Measurements from ENCODE around the gene P2RX5. TPM values are rescaled to one million over a fixed set of nuclear protein-coding genes. Genes with fewer than 3 reads are reported as not detected.

P2RX5 gene
- total RNA-seq, 1 donor from 2014 or later, result 349 TPM

DNA sequence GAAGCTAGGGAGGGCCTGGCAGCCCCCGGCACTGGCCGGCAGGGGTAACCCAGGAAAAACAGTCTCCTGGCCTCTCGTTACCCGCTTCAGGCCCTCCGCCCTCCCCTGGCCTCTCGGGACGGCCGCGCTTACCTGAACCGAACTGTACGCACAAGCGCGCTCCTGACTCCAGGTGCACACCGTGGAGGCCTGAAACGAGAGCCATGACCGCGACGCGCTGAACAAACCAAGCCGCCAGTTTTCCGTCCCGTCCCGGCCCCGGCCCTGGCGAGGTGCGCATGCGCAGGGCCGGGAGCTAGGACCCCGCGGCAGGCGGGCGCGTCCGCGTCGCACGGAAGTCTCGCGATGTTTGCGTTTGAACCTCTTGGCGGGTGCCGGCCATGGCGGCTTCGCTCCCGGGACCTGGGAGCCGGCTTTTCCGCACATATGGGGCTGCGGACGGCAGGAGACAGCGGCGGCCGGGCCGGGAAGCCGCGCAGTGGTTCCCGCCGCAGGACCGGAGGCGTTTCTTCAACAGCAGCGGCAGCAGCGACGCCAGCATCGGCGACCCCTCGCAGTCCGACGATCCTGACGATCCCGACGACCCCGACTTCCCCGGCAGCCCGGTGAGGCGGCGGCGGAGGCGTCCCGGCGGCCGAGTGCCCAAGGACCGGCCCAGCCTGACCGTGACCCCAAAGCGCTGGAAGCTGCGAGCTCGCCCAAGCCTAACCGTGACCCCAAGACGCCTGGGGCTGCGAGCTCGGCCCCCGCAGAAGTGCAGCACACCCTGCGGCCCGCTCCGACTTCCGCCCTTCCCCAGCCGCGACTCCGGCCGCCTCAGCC, 27.8 kb upstream of the P2RX5 start, which contains the start of gene HASPIN:
HASPIN (plus strand) TSS at position 348 of the 822 bp plus-strand sequence; CDS start at position 381, 33 bp downstream.
- Mint-ChIP-seq H3K27ac (peak within 1 kb of the TSS; percentile 85), H3K36me3 (ENCODE audit: low read depth) (peaks cover 35% of the 10 kb centered on the region), H3K4me1 (peaks cover 72% of the 10 kb centered on the region), H3K27me3 (no peaks in the 10 kb centered on the region), H3K4me3 (peak within 1 kb of the TSS; percentile 92), H3K9me3 (no peaks in the 10 kb centered on the region)
- ChIA-PET POLR2A (interaction anchor here (0.8 to 5.7 kb wide), 13 partner anchors 9 to 122 kb away, joined by 3 to 112 read pairs (median 5); partner anchors contain the start of genes EMC6, NCBP3, P2RX5 and TAX1BP3), CTCF (interaction anchor here (0.6 to 2.4 kb wide), 7 partner anchors 8 to 41 kb away, joined by 3 to 10 read pairs (median 4); no protein-coding TSS in a partner anchor)
- TF ChIP-seq, protein P1, sequence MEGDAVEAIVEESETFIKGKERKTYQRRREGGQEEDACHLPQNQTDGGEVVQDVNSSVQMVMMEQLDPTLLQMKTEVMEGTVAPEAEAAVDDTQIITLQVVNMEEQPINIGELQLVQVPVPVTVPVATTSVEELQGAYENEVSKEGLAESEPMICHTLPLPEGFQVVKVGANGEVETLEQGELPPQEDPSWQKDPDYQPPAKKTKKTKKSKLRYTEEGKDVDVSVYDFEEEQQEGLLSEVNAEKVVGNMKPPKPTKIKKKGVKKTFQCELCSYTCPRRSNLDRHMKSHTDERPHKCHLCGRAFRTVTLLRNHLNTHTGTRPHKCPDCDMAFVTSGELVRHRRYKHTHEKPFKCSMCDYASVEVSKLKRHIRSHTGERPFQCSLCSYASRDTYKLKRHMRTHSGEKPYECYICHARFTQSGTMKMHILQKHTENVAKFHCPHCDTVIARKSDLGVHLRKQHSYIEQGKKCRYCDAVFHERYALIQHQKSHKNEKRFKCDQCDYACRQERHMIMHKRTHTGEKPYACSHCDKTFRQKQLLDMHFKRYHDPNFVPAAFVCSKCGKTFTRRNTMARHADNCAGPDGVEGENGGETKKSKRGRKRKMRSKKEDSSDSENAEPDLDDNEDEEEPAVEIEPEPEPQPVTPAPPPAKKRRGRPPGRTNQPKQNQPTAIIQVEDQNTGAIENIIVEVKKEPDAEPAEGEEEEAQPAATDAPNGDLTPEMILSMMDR (IDR thresholded peaks at IDR 0.05), result no peak
- DNase-seq (peak; percentile 91), ATAC-seq (ENCODE audit: low read depth) (peak; percentile 73)
- intact Hi-C loops (cut with micrococcal nuclease), result loop anchor here (1.0 to 2.0 kb wide), 2 partner anchors 28 to 41 kb away; no protein-coding TSS in a partner anchor

DNA sequence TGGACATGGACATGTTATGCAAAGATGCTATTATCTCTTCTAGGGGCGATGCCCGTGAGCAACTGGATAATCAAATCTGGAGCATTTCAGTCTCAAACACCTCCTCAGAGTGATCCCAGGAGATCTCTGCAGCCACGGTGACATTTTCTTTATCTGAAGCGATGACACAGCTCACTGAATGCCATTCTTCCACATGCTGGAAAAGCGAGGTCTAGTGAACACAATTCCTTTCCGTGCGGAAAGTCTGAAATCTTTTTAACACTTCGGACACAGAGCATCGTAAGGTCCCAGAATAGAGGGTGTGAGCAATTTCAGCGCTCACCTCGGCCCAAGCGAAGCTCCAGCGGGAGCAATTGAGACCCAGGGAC, 27.2 kb upstream of the P2RX5 start:
- TF ChIP-seq, protein P1 (IDR thresholded peaks at IDR 0.05), result no peak
- no peak for DNase-seq
- H3K36me3 Mint-ChIP-seq (ENCODE audit: low read depth), result peaks cover 41% of the 10 kb centered on the region
- no peaks in the 10 kb centered on the region for H3K9me3 Mint-ChIP-seq
- peak overlapping the region; percentile 92 for H3K4me3 Mint-ChIP-seq
- intact Hi-C loops (cut with micrococcal nuclease), result loop anchor here (1.0 to 2.0 kb wide), 2 partner anchors 28 to 40 kb away; no protein-coding TSS in a partner anchor
- ChIA-PET POLR2A (interaction anchor here (0.5 to 5.7 kb wide), 16 partner anchors 9 to 123 kb away, joined by 3 to 112 read pairs (median 4); partner anchors contain the start of genes EMC6, NCBP3, P2RX5 and TAX1BP3), CTCF (interaction anchor here (0.7 to 2.4 kb wide), 7 partner anchors 9 to 42 kb away, joined by 3 to 10 read pairs (median 4); no protein-coding TSS in a partner anchor)
- ATAC-seq (ENCODE audit: low read depth), result no peak
- H3K27ac Mint-ChIP-seq, result peak overlapping the region; percentile 85
- no peaks in the 10 kb centered on the region for H3K27me3 Mint-ChIP-seq
- H3K4me1 Mint-ChIP-seq, result peaks cover 76% of the 10 kb centered on the region

DNA sequence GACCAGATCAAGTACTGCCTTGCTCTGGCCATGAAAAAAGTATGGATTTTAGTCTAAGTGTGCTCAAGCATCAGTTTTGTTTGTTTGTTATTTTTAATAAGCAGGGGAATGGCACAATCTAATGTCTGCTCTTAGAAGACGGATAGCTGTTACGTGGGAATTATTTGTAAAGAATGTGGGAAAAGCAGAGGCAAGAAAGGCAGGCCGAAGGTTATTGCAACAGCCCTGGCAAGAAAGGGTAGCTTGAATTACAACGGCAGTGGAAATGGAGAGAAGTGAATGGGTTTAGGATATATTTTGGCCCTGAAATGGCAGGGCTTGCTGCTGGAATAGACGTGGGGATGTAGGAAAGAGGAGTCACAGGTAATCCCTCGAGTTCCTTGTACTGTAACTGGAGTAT, 26.8 kb upstream of the P2RX5 start:
- H3K4me1 Mint-ChIP-seq, result peaks cover 73% of the 10 kb centered on the region
- TF ChIP-seq, protein P1 (IDR thresholded peaks at IDR 0.05), result no peak
- intact Hi-C loops (cut with micrococcal nuclease), result loop anchor here (1.0 to 2.0 kb wide), 2 partner anchors 27 to 40 kb away; no protein-coding TSS in a partner anchor

DNA sequence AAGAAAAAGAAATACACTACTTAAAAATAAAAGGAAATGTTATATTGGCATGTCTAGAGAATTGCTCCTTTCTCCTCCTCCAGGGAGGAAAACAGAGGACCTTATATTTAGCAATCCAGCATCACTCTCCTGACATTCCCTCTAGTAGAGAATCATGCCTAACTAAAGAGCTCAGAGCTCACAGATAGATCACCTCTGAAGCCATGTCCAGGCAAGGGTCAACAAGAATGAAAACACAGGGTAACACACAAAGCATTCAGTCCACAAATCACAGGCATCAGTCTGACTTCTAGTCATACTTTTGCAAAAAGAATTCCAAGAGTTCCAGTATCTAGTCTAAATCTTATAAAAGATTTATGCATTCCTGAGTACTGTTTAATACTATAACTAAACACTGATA, 23.3 kb upstream of the P2RX5 start:
- Mint-ChIP-seq H3K27ac (peak overlapping the region; percentile 18), H3K9me3 (no peaks in the 10 kb centered on the region), H3K4me3 (no peak overlapping the region), H3K4me1 (peaks cover 63% of the 10 kb centered on the region), H3K27me3 (no peaks in the 10 kb centered on the region), H3K36me3 (ENCODE audit: low read depth) (peaks cover 80% of the 10 kb centered on the region)
- no peak for ATAC-seq (ENCODE audit: low read depth)
- no peak for DNase-seq
- ChIA-PET POLR2A (interaction anchor here (2.3 to 5.7 kb wide), 2 partner anchors 9 to 23 kb away, joined by 24 to 112 read pairs; partner anchors contain the start of gene P2RX5), CTCF (interaction anchor here (0.6 to 2.0 kb wide), 3 partner anchors 8 to 117 kb away, joined by 3 to 5 read pairs (median 3); no protein-coding TSS in a partner anchor)
- TF ChIP-seq, protein P1 (IDR thresholded peaks at IDR 0.05), result no peak
- intact Hi-C loops (cut with micrococcal nuclease), result no loop called here

More for the DNA sequence above, 26.8 kb upstream of the P2RX5 start:
- Mint-ChIP-seq H3K9me3 (no peaks in the 10 kb centered on the region), H3K36me3 (ENCODE audit: low read depth) (peaks cover 45% of the 10 kb centered on the region), H3K27me3 (no peaks in the 10 kb centered on the region), H3K4me3 (peak overlapping the region; percentile 92), H3K27ac (peak overlapping the region; percentile 85)
- CTCF ChIA-PET, result interaction anchor here (0.7 to 2.4 kb wide), 5 partner anchors 12 to 31 kb away, joined by 3 to 10 read pairs (median 4); no protein-coding TSS in a partner anchor
- POLR2A ChIA-PET, result interaction anchor here (0.5 to 5.7 kb wide), 15 partner anchors 9 to 123 kb away, joined by 3 to 112 read pairs (median 5); partner anchors contain the start of genes NCBP3 and P2RX5
- ATAC-seq (ENCODE audit: low read depth) (no peak), DNase-seq (no peak)
